ENCODE data around the gene RNF227. TPM values are rescaled to one million over a fixed set of nuclear protein-coding genes. Genes with fewer than 3 reads are reported as not detected.

The RNF227 gene
- total RNA-seq, 6 experiments from 2014 or later, result 0.18 to 0.70 (median 0.46) TPM

- TF ChIP-seq CTCF (IDR thresholded peaks at IDR 0.05) (no peak), POLR2A (IDR thresholded peaks at IDR 0.05) (no peak)
These were observed 27.7 kb downstream of the RNF227 start, which contains the start of gene CHD3 for GRCh38 chr17:7888184-7888920. CHD3 (plus strand) TSS chr17:7888789; CDS start chr17:7889001, 212 bp downstream.

GRCh38 chr17:7887482-7888183, 28.5 kb downstream of the RNF227 start:
- DNase-seq (peak; percentile 89 to 93 (median 92)), ATAC-seq (peak; percentile 81 to 88 (median 82))
- Histone ChIP-seq H3K4me1 (peaks cover 3 to 43% (median 22%) of the 10 kb centered on the region in 4 donors), H3K4me3 (peak overlapping the region; percentile 28 to 63 (median 51)), H3K27me3 (no peaks in the 10 kb centered on the region), H3K36me3 (no peaks in the 10 kb centered on the region), H3K27ac (peak overlapping the region; percentile 82), H3K9me3 (no peaks in the 10 kb centered on the region)
- TF ChIP-seq CTCF (IDR thresholded peaks at IDR 0.05) (no peak), POLR2A (IDR thresholded peaks at IDR 0.05) (peak; percentile 32)
- intact Hi-C loops (cut with DNase I), result no loop called here
- WGBS (ENCODE audit: insufficient coverage, low coverage, low lambda C conversion rate, missing lambda C conversion rate), result 1% methylated on average over 27 of the region's 35 CpGs

More at GRCh38 chr17:7888184-7888920, 27.7 kb downstream of the RNF227 start, which contains the start of gene CHD3:
- Histone ChIP-seq H3K4me1 (peaks cover 3 to 43% (median 22%) of the 10 kb centered on the region in 4 donors), H3K27ac (peak within 1 kb of the TSS; percentile 82), H3K27me3 (no peaks in the 10 kb centered on the region), H3K9me3 (no peaks in the 10 kb centered on the region), H3K4me3 (peak within 1 kb of the TSS; percentile 28 to 63 (median 51)), H3K36me3 (no peaks in the 10 kb centered on the region)
- ATAC-seq (no peak), DNase-seq (no peak)
- WGBS (ENCODE audit: insufficient coverage, low coverage, low lambda C conversion rate, missing lambda C conversion rate), result 51% methylated on average over 15 of the region's 18 CpGs
- intact Hi-C loops (cut with DNase I), result no loop called here

GRCh38 chr17:7887038-7887481, 29.0 kb downstream of the RNF227 start:
- H3K36me3 ChIP-seq, result no peaks in the 10 kb centered on the region
- no peak for TF ChIP-seq POLR2A (IDR thresholded peaks at IDR 0.05)
- TF ChIP-seq CTCF (IDR thresholded peaks at IDR 0.05), result no peak
- H3K27ac ChIP-seq, result peak overlapping the region; percentile 82 to 88 (median 82)
- WGBS (ENCODE audit: insufficient coverage, low coverage, low lambda C conversion rate, missing lambda C conversion rate), result 5% methylated on average over 8 of the region's 8 CpGs
- no peaks in the 10 kb centered on the region for H3K27me3 ChIP-seq
- ATAC-seq (no peak), DNase-seq (no peak)
- H3K4me1 ChIP-seq, result peaks cover 3 to 43% (median 22%) of the 10 kb centered on the region in 4 donors
- intact Hi-C loops (cut with DNase I), result no loop called here
- peak overlapping the region in 2 of 3 donors; percentile 51 to 63 for H3K4me3 ChIP-seq
- no peaks in the 10 kb centered on the region for H3K9me3 ChIP-seq

- Histone ChIP-seq H3K27ac (peak overlapping the region; percentile 82 to 88 (median 82)), H3K4me1 (peaks cover 3 to 43% (median 22%) of the 10 kb centered on the region in 4 donors), H3K4me3 (peak overlapping the region; percentile 56 to 63 (median 59)), H3K27me3 (no peaks in the 10 kb centered on the region), H3K36me3 (no peaks in the 10 kb centered on the region), H3K9me3 (no peaks in the 10 kb centered on the region)
- ATAC-seq, result no peak
- WGBS (ENCODE audit: insufficient coverage, low coverage, low lambda C conversion rate, missing lambda C conversion rate), result 3% methylated on average over 13 of the region's 30 CpGs
- DNase-seq, result no peak
- intact Hi-C loops (cut with DNase I), result no loop called here
- TF ChIP-seq POLR2A (IDR thresholded peaks at IDR 0.05), result no peak
- TF ChIP-seq CTCF (IDR thresholded peaks at IDR 0.05), result no peak
These were observed 29.7 kb downstream of the RNF227 start for GRCh38 chr17:7886227-7887037.
